Measurements from ENCODE around the gene BUD13.

The BUD13 gene

DNA sequence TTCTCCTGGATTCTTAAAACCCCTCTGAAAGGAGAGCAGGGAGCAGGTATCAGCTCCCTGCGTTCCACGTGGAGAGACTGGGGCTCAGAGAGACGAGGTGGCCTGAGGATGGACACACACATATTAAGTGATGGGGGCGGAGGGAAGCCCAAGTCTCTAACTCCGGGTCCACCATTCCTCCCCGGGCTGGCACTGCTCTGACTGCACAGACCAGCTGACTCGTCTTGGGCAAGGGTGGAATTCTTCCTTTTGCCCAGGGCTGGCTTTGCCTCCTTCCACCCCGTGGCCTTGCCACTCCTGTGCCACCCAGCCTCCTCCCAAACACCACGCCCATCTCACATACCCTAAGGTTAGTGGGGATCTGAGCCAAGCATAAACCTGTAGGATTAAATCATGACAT lies 65.0 kb downstream of the BUD13 start:
- H3K9me3 Mint-ChIP-seq: no peaks in the 10 kb centered on the region
- TF ChIP-seq, protein P1, sequence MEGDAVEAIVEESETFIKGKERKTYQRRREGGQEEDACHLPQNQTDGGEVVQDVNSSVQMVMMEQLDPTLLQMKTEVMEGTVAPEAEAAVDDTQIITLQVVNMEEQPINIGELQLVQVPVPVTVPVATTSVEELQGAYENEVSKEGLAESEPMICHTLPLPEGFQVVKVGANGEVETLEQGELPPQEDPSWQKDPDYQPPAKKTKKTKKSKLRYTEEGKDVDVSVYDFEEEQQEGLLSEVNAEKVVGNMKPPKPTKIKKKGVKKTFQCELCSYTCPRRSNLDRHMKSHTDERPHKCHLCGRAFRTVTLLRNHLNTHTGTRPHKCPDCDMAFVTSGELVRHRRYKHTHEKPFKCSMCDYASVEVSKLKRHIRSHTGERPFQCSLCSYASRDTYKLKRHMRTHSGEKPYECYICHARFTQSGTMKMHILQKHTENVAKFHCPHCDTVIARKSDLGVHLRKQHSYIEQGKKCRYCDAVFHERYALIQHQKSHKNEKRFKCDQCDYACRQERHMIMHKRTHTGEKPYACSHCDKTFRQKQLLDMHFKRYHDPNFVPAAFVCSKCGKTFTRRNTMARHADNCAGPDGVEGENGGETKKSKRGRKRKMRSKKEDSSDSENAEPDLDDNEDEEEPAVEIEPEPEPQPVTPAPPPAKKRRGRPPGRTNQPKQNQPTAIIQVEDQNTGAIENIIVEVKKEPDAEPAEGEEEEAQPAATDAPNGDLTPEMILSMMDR (IDR thresholded peaks at IDR 0.05; ENCODE audit: unreplicated experiment in 3 of 3): no peak
- H3K4me3 Mint-ChIP-seq: no peak overlapping the region
- no peaks in the 10 kb centered on the region for H3K36me3 Mint-ChIP-seq (ENCODE audit: low read depth)
- H3K4me1 Mint-ChIP-seq: peaks cover 6% of the 10 kb centered on the region
- no peak overlapping the region for H3K27ac Mint-ChIP-seq
- peaks cover 41% of the 10 kb centered on the region for H3K27me3 Mint-ChIP-seq (ENCODE audit: low read depth)

DNA sequence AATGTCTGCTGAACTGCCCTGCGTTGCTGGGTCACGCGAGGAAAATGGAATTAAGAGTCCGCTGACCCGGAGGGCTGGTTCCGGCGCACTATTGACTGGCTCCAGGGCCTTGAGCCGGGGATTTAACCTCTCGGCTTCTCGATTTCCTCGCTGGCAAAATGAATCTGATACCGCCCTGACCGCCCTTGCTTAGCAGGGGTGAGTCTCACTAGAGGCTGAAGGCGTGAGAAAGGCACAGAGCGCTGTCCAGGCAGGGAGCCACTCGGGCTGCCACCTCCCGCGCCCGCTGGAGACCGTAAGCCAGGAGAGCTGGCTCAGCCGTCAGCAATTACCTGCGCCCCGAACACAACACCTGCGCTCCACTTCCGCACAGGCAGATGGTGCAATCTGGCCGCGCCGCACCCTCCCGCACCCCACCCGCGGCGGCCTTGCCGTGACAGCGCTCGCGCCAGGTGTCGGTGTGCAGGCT lies 65.6 kb downstream of the BUD13 start:
- Mint-ChIP-seq H3K4me3 (no peak overlapping the region), H3K27me3 (ENCODE audit: low read depth) (peaks cover 37% of the 10 kb centered on the region), H3K9me3 (no peaks in the 10 kb centered on the region), H3K27ac (no peak overlapping the region), H3K4me1 (peaks cover 6% of the 10 kb centered on the region), H3K36me3 (ENCODE audit: low read depth) (no peaks in the 10 kb centered on the region)
- TF ChIP-seq, protein P1 (IDR thresholded peaks at IDR 0.05; ENCODE audit: unreplicated experiment in 3 of 3): no peak

DNA sequence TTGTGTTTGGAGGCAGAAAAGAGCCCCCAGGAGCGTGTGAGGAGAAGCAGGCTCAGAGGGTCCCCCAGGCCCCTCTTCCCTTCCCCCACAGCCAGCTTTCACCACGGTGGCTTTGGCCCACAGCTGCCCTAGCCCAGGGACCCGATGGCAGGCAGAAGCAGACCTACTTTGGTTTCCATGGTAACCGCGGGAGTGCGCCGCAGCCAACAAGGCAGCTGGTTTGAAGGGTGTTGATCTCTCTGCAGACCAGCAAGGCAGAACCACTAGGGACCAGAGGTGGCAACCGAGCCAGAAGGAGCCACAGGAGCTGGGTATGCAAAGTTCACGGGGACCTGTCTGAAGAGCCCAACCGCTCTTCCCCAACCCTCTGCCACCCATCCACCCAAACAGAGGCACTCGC lies 69.4 kb downstream of the BUD13 start:
- peak overlapping the region in 1 of 3 experiments; percentile 21 for H3K27ac Mint-ChIP-seq
- H3K9me3 Mint-ChIP-seq: no peaks in the 10 kb centered on the region
- peaks cover 12% of the 10 kb centered on the region for H3K27me3 Mint-ChIP-seq (ENCODE audit: low read depth)
- H3K4me3 Mint-ChIP-seq: no peak overlapping the region
- TF ChIP-seq, protein P1 (IDR thresholded peaks at IDR 0.05; ENCODE audit: unreplicated experiment in 3 of 3): no peak
- no peaks in the 10 kb centered on the region for H3K36me3 Mint-ChIP-seq (ENCODE audit: low read depth)
- H3K4me1 Mint-ChIP-seq: peaks cover 6% of the 10 kb centered on the region

DNA sequence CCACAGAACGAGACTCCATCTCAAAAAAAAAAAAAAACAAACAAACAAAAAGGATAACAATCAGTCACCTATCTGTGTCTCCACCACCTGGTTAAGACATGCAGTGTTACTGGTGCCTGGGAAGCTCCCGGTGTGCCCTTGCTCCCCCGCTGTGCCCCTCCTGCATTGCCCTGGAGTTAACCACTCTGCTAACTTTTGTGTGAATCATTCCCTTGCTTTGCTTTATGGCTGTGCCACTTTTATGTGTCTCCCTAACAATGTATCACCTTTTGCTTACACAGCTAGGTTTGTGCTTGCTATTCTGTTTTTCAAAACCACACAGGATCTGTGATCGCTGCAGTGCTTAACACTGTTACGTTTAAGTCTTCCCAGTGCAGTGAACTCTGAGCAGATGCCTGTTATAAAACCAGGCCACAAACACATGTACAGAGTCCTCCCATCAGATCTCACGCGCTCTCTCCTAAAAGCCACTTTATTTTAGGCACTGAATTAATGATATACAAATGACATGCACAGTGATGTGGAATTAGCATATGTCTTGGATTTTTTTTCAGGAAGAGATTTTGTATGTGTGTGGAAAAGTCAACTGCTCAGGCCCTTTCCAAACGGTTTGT lies 69.9 kb downstream of the BUD13 start:
- no peak overlapping the region for H3K4me3 Mint-ChIP-seq
- peak overlapping the region in 1 of 3 experiments; percentile 21 for H3K27ac Mint-ChIP-seq
- H3K4me1 Mint-ChIP-seq: peaks cover 6% of the 10 kb centered on the region
- H3K9me3 Mint-ChIP-seq: no peaks in the 10 kb centered on the region
- H3K36me3 Mint-ChIP-seq (ENCODE audit: low read depth): no peaks in the 10 kb centered on the region
- H3K27me3 Mint-ChIP-seq (ENCODE audit: low read depth): peaks cover 10% of the 10 kb centered on the region
- TF ChIP-seq, protein P1 (IDR thresholded peaks at IDR 0.05; ENCODE audit: unreplicated experiment in 3 of 3): no peak

DNA sequence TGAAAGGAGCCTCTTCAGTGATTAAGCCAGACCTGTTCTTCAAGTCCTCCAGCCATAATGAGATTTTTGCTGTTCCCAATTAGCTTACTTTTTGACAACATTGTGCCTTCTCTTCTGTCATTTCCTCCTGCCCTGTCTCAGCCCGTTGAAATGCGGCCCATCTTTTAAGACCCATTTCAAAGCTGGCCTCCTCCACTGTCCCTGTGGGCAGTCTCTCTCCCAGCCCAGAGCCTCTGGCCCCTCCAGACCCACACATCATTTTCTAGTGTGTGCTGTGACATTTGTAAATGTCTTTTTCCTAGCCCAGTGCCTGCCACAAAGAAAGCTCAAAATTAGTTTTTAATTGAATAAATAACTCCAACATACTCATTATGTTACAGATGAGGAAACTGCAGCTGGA lies 70.9 kb downstream of the BUD13 start:
- TF ChIP-seq, protein P1 (IDR thresholded peaks at IDR 0.05; ENCODE audit: unreplicated experiment in 3 of 3): no peak
- peaks cover 6% of the 10 kb centered on the region for H3K4me1 Mint-ChIP-seq
- H3K4me3 Mint-ChIP-seq: no peak overlapping the region
- no peaks in the 10 kb centered on the region for H3K36me3 Mint-ChIP-seq (ENCODE audit: low read depth)
- no peak overlapping the region for H3K27ac Mint-ChIP-seq
- no peaks in the 10 kb centered on the region for H3K9me3 Mint-ChIP-seq
- peaks cover 10% of the 10 kb centered on the region for H3K27me3 Mint-ChIP-seq (ENCODE audit: low read depth)

DNA sequence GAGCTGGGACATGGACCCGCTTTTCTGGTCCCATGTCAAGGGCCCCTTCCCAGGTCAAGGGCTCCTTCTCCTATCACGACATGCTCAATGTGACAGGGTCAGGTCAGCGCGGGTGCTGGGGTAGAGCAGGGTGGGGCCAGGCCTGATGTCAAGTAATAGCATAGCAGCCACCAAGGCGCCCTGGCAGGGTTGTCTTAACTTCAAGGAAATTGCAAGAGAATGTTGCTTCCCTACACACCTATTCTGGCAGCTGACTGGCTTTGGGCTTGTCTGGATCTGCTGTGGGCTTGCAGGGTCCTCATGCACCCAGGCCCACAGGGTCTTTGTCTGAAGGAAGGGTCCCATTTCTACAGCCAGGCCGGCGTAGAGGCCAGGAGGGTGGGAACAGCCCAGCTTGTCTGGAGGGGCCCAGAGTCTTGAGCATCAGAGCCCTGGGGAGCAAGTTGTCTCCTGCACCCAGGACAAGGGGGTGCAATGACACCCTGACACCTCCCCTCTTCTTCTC lies 71.4 kb downstream of the BUD13 start:
- H3K4me1 Mint-ChIP-seq: peaks cover 6% of the 10 kb centered on the region
- H3K27ac Mint-ChIP-seq: no peak overlapping the region
- no peaks in the 10 kb centered on the region for H3K36me3 Mint-ChIP-seq (ENCODE audit: low read depth)
- peaks cover 8% of the 10 kb centered on the region for H3K27me3 Mint-ChIP-seq (ENCODE audit: low read depth)
- no peak overlapping the region for H3K4me3 Mint-ChIP-seq
- TF ChIP-seq, protein P1 (IDR thresholded peaks at IDR 0.05; ENCODE audit: unreplicated experiment in 3 of 3): no peak
- H3K9me3 Mint-ChIP-seq: no peaks in the 10 kb centered on the region

Data from nephron (organoid).